ENCODE results near the gene RSPO4. TPM values are rescaled to one million over a fixed set of nuclear protein-coding genes. Genes with fewer than 3 reads are reported as not detected.

Gene RSPO4
- total RNA-seq, 4 donors from 2014 or later, result 0.27 to 4.8 (median 0.65) TPM

DNA sequence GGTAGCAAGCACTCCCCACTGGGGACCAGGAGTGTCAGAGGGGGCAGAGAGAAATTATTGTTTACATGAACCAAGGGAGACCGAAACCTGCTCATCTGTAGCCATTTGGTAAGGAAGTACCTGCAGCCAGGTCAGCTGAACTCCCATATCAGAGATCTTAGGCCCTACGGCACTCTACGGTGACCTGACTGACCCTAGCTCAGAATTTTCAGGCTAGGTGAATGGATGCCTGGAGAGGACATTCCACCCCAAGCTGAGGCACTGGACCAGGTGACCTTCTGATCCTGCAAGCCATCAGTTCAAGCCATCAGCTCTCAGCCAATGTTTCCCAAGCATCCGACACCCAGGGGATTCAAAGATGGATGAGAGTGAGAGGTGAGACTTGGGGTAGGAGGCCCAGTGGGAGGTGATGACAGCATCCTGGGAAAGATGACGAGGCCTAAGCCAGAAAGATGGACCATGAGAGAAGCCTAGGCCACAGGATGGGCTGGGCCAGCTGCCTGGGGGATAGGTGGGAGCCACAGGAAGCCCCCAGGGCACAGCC, 88.7 kb downstream of the RSPO4 start:
- Histone ChIP-seq H3K27ac (no peak overlapping the region), H3K4me1 (peaks cover 50 to 62% of the 10 kb centered on the region in 2 donors), H3K4me3 (replicated peaks in 1 of 3) (no peak overlapping the region), H3K27me3 (no peaks in the 10 kb centered on the region), H3K36me3 (no peaks in the 10 kb centered on the region), H3K9me3 (no peaks in the 10 kb centered on the region)
- 87 to 93% methylated on average over 5 of the region's 5 CpGs for WGBS, 2 donors
- TF ChIP-seq, protein P1, sequence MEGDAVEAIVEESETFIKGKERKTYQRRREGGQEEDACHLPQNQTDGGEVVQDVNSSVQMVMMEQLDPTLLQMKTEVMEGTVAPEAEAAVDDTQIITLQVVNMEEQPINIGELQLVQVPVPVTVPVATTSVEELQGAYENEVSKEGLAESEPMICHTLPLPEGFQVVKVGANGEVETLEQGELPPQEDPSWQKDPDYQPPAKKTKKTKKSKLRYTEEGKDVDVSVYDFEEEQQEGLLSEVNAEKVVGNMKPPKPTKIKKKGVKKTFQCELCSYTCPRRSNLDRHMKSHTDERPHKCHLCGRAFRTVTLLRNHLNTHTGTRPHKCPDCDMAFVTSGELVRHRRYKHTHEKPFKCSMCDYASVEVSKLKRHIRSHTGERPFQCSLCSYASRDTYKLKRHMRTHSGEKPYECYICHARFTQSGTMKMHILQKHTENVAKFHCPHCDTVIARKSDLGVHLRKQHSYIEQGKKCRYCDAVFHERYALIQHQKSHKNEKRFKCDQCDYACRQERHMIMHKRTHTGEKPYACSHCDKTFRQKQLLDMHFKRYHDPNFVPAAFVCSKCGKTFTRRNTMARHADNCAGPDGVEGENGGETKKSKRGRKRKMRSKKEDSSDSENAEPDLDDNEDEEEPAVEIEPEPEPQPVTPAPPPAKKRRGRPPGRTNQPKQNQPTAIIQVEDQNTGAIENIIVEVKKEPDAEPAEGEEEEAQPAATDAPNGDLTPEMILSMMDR (IDR thresholded peaks at IDR 0.05), result no peak
- no peak for TF ChIP-seq POLR2A (IDR thresholded peaks at IDR 0.05)
- no peak for DNase-seq
- intact Hi-C loops (cut with DNase I), result no loop called here

DNA sequence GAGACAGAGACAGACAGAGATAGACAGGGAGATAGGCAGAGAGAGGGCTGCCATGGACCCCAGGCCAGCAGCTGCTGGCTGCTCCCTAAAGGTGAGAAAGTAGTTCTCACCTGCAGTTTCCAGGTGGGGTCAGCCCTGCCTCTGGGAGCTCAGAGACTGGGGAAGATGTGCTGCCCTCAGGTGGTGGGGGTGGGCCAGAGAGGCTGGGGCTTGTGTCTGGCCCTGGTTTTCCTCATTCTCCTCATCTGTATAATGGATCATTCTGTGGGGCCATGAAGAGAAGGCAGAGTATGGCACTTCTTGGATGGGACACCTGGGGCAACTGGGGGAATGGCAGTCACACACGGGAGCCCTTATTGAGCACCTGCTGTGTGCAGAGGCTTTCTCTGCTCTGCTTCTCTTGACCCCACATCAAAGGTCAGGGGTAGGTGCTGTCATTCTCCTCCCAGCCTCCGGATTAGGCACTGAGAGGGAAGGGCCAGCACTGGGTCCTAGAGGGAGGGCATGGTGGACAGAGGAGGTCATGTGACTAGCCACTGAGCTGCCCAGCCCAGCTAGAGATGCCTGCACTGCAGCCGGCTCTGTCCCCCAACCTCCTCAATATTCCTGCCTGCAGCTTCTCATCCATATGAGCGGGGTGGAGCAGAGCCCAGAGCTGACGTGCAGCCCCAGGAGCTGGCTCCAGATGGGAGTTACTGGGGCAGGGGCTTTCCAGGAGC, 90.1 kb downstream of the RSPO4 start:
- peak overlapping the region in 2 of 3 donors; percentile 12 to 76 for H3K27ac ChIP-seq
- H3K36me3 ChIP-seq, result no peaks in the 10 kb centered on the region
- WGBS, 2 donors, result 79 to 84% methylated on average over 4 to 5 of the region's 5 CpGs
- H3K9me3 ChIP-seq, result no peaks in the 10 kb centered on the region
- peaks cover 37 to 49% of the 10 kb centered on the region in 2 donors for H3K4me1 ChIP-seq
- no peak overlapping the region for H3K4me3 ChIP-seq (replicated peaks in 1 of 3)
- no peak for DNase-seq
- no peak for TF ChIP-seq POLR2A (IDR thresholded peaks at IDR 0.05)
- TF ChIP-seq, protein P1 (IDR thresholded peaks at IDR 0.05), result no peak
- H3K27me3 ChIP-seq, result no peaks in the 10 kb centered on the region
- intact Hi-C loops (cut with DNase I), result no loop called here

DNA sequence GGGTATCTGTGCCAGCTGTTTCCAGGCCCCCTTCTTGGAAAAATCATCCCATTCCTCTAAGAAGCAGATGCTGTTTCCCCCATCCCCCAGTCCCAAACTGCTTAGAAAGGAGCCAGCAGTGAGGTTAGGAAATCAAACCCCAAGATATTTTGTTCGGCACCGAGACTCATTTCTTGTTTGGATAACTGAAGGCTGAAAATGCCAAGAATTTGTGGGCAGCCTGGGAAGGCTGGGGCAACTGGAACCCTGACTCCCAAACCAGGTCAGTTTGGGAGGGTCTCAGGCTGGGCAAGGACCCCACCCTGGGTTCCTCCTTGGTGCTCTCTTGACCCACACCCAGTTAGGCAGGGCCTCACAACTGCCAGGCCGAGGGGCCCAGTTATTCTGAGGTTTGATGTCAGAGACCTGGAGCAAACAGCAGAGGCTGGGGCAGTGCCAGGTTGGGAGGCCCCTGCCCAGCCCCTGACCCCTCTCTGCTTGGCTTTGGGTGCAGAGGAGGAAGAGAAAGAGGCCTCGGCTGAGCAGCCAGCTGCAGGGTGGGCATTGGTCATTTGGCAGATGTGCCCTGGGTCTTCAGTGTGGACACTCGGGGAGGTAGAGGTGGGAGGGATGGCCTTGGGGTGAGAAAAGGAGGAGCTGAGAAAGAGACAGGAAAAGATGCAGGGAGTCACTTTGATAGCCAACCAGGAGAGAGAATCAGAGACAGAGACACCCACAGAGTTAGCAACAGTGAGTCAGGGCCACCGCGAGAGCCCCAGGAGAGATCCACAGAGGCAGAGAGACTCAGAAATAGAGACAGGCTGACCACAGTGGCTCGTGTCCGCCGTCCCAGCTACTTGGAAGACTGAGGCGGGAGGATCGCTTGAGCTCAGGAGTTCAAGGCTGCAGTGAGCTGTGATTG, 91.0 kb downstream of the RSPO4 start:
- WGBS, 2 donors, result 61 to 70% methylated on average over 11 to 12 of the region's 12 CpGs
- Histone ChIP-seq H3K36me3 (no peaks in the 10 kb centered on the region), H3K9me3 (no peaks in the 10 kb centered on the region), H3K4me3 (replicated peaks in 1 of 3) (no peak overlapping the region), H3K27ac (peak overlapping the region; percentile 6 to 76 (median 73)), H3K27me3 (no peaks in the 10 kb centered on the region), H3K4me1 (peaks cover 28 to 46% of the 10 kb centered on the region in 2 donors)
- intact Hi-C loops (cut with DNase I), result no loop called here
- peak in 1 of 2 donors; percentile 21 for DNase-seq
- TF ChIP-seq, protein P1 (IDR thresholded peaks at IDR 0.05), result no peak
- no peak for TF ChIP-seq POLR2A (IDR thresholded peaks at IDR 0.05)

DNA sequence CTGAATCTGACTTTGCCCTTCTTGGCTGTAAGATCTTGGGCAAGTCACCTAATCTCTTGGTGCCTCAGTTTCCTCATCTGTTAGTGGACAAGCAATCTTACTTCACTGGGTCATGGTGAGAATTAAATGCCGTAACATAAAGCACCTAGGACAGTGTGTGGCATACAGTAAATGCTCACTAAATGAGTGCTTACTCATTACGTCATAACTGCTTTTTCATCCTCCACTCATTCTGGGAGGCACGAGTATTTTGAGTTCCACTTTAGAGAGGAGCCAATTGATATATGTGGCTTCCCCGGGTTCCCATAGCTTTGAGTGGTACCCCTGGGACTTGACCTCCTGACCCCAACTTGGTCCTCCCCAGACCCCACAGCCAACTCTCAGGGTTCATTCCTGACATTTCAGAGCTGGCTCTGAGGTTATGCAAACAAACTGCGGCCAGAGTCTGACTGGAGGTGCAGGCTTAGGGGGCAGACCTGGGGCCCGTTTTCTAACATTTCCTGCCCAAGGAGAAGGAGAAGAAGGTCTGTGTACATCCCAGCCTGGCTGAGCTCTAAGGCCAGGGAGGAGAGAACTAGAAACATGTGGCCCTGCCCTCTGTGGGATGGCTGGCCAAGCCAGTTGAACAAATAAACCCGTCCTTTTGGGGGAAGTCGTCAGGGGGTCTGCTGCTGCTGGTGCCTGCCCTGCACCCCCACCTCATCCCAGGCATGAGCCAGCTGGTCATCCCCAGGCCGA, 91.8 kb downstream of the RSPO4 start:
- H3K27ac ChIP-seq, result peak overlapping the region in 2 of 3 donors; percentile 39 to 73
- no peaks in the 10 kb centered on the region for H3K27me3 ChIP-seq
- H3K36me3 ChIP-seq, result no peaks in the 10 kb centered on the region
- no peak overlapping the region for H3K4me3 ChIP-seq (replicated peaks in 1 of 3)
- intact Hi-C loops (cut with DNase I), result no loop called here
- DNase-seq, result no peak
- H3K9me3 ChIP-seq, result no peaks in the 10 kb centered on the region
- 58 to 61% methylated on average over 6 to 9 of the region's 9 CpGs for WGBS, 2 donors
- peaks cover 20 to 38% of the 10 kb centered on the region in 2 donors for H3K4me1 ChIP-seq
- TF ChIP-seq POLR2A (IDR thresholded peaks at IDR 0.05), result no peak
- TF ChIP-seq, protein P1 (IDR thresholded peaks at IDR 0.05), result no peak
